NAMALWA (cell line): Measurements from ENCODE around the gene GPR179.
A peak's percentile ranks its signal among the peaks of the same experiment; 100 is the strongest.

Source experiments
- DNase-seq: peaks from one replicate; pipeline ENCODE4 v3.0.0-alpha.2; 2015; ENCODE audit warnings: low spot score

Gene GPR179

GRCh38 chr17:38343608-38344419, at the start of gene GPR179:
TSS of gene GPR179 (minus strand) at chr17:38343956. CDS start at chr17:38343789, 167 bp downstream.
- no peak for DNase-seq

GRCh38 chr17:38379448-38379847, 35.7 kb upstream of the GPR179 start:
- no peak for DNase-seq

- no peak for DNase-seq
These were observed 25.5 kb upstream of the GPR179 start for GRCh38 chr17:38369124-38369886.

- no peak for DNase-seq
These were observed 21.0 kb upstream of the GPR179 start for GRCh38 chr17:38364741-38365140.

GRCh38 chr17:38363016-38363415, 19.3 kb upstream of the GPR179 start:
- DNase-seq, result no peak

GRCh38 chr17:38361694-38362465, 18.1 kb upstream of the GPR179 start:
- DNase-seq, result no peak

- no peak for DNase-seq
These were observed 15.1 kb upstream of the GPR179 start for GRCh38 chr17:38358586-38359513.

GRCh38 chr17:38357486-38358123, 13.8 kb upstream of the GPR179 start:
- DNase-seq, result no peak

- no peak for DNase-seq
These were observed 11.5 kb upstream of the GPR179 start for GRCh38 chr17:38355251-38355650.

GRCh38 chr17:38354466-38354865, 10.7 kb upstream of the GPR179 start:
- DNase-seq, result no peak

- no peak for DNase-seq
These were observed 9.9 kb upstream of the GPR179 start for GRCh38 chr17:38353668-38354067.

- DNase-seq, result no peak
These were observed 9.4 kb upstream of the GPR179 start for GRCh38 chr17:38353086-38353604.

- DNase-seq, result peak; percentile 48
These were observed 8.7 kb upstream of the GPR179 start for GRCh38 chr17:38352245-38353085.

- DNase-seq, result peak; percentile 90
These were observed 7.9 kb upstream of the GPR179 start, which contains the start of gene SOCS7 for GRCh38 chr17:38351412-38352222. TSS of gene SOCS7 (plus strand) at chr17:38351844. CDS start at chr17:38352053, 209 bp downstream.

- DNase-seq, result no peak
These were observed 6.3 kb upstream of the GPR179 start for GRCh38 chr17:38350035-38350434.

GRCh38 chr17:38349097-38349730, 5.5 kb upstream of the GPR179 start:
- DNase-seq, result peak; percentile 94

GRCh38 chr17:38345743-38346142, 2.0 kb upstream of the GPR179 start:
- no peak for DNase-seq

GRCh38 chr17:38344420-38344745, 627 bp upstream of the GPR179 start:
- no peak for DNase-seq
